A549 (cell line): ENCODE data around the gene RNF166.

Experiments used
- CBX2 ChIP-seq: fragments of 200-600 bp; sonication (generic); IDR thresholded peaks from 2 replicates; pipeline ENCODE4 v1.6.1; 2016; ENCODE audit warnings: low read depth, mild to moderate bottlenecking, borderline replicate concordance
- FOXS1 ChIP-seq: fragments of 250-450 bp; sonication (Bioruptor Pico); IDR thresholded peaks from 2 replicates; pipeline ENCODE4 v1.5.0; 2020; ENCODE audit warnings: mild to moderate bottlenecking, moderate library complexity
- HOXA7 ChIP-seq: fragments of 250-450 bp; sonication (Bioruptor Pico); IDR thresholded peaks from 2 replicates; pipeline ENCODE4 v1.5.0; 2020; ENCODE audit warnings: mild to moderate bottlenecking, moderate library complexity
- JUN ChIP-seq, 2 experiments: fragments of >200 bp; sonication (Bioruptor Twin); formaldehyde crosslinking; IDR thresholded peaks; 2 replicates in 1 of 2; 3 replicates in 1 of 2; pipeline ENCODE4 v1.6.1; 2016 to 2017
- KDM1A ChIP-seq: fragments of 200-600 bp; sonication (generic); IDR thresholded peaks from 2 replicates; pipeline ENCODE4 v1.6.1; 2016; ENCODE audit warnings: low read depth, mild to moderate bottlenecking
- MAFK ChIP-seq: fragments of 450-650 bp; IDR thresholded peaks from 2 replicates; pipeline ENCODE4 v1.6.1; 2014; ENCODE audit not compliant: partially characterized antibody
- NR3C1 ChIP-seq: fragments of >200 bp; sonication (Bioruptor Twin); formaldehyde crosslinking; IDR thresholded peaks from 3 replicates; pipeline ENCODE4 v1.6.1; 2017
- POLR2A ChIP-seq: IDR thresholded peaks from 2 replicates; pipeline ENCODE4 v1.6.1; 2012; ENCODE audit warnings: mild to moderate bottlenecking, low read length
- RFX5 ChIP-seq: fragments of 450-650 bp; IDR thresholded peaks from 2 replicates; pipeline ENCODE4 v1.7.1; 2014; ENCODE audit warnings: antibody characterized with exemption, mild to moderate bottlenecking, moderate library complexity
- ZNF302 ChIP-seq: fragments of 250-450 bp; sonication (Bioruptor Pico); IDR thresholded peaks from 2 replicates; pipeline ENCODE4 v1.9.0; 2021; ENCODE audit warnings: inconsistent platforms, mild to moderate bottlenecking, moderate library complexity
- TF ChIP-seq, protein P1 (sequence below): fragments of >200 bp; sonication (Bioruptor Twin); formaldehyde crosslinking; IDR thresholded peaks from 3 replicates; pipeline ENCODE4 v1.5.1; 2016
- TF ChIP-seq, protein P2 (sequence below): fragments of 450-650 bp; IDR thresholded peaks from 2 replicates; pipeline ENCODE4 v1.6.1; 2014; ENCODE audit warnings: antibody characterized with exemption
- TF ChIP-seq, protein P3 (sequence below): fragments of 200-600 bp; sonication (generic); IDR thresholded peaks from 2 replicates; pipeline ENCODE4 v1.6.1; 2016; ENCODE audit warnings: antibody characterized with exemption, mild to moderate bottlenecking, moderate library complexity
- TF ChIP-seq, protein P4 (sequence below): fragments of 250-450 bp; sonication (Bioruptor Pico); IDR thresholded peaks from 2 replicates; pipeline ENCODE4 v1.5.0; 2021; ENCODE audit warnings: mild to moderate bottlenecking, moderate library complexity, borderline replicate concordance

DNA sequence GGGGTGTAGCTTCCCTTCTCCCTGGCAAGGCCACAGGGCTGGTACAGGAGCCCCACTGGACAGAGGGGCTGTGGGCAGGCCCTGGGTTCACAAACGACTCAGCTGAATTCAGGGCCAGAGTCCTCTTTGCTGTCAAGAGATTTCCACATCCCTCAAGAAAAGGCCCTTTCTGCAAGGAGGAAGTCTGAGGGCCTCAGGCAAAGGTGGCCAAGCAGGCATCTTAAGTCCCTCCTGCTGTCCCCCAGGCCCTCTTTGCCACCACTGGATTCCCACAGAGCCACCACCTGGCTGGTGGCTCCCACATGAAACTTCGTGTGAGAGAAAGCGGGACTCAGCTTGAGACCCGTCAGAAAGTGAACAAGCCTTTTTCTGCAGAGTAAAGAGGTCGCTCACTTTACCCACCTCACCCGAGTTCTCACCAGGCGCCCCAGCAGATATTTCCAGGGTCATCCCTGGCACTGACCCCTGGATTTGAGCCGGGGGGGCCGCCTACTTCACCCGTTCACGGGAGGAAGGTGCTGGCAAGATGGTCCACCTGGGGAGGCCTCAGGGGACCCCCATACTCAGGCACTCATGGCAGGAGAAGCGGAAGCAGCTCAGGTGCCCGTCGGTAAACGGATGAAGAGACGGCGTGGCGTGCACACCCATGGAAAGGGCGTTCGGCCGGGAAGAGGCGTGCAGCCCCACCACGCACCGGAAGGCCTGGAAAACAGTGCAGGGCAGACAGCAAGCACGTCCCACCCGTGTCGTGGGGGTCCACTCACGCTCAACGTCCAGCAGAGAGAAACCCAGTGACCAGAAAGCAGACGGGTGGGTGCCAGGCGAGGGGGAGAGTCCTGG, 3.6 kb downstream of the RNF166 start:
- TF ChIP-seq, protein P1, sequence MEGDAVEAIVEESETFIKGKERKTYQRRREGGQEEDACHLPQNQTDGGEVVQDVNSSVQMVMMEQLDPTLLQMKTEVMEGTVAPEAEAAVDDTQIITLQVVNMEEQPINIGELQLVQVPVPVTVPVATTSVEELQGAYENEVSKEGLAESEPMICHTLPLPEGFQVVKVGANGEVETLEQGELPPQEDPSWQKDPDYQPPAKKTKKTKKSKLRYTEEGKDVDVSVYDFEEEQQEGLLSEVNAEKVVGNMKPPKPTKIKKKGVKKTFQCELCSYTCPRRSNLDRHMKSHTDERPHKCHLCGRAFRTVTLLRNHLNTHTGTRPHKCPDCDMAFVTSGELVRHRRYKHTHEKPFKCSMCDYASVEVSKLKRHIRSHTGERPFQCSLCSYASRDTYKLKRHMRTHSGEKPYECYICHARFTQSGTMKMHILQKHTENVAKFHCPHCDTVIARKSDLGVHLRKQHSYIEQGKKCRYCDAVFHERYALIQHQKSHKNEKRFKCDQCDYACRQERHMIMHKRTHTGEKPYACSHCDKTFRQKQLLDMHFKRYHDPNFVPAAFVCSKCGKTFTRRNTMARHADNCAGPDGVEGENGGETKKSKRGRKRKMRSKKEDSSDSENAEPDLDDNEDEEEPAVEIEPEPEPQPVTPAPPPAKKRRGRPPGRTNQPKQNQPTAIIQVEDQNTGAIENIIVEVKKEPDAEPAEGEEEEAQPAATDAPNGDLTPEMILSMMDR, result no peak
- no peak for TF ChIP-seq KDM1A
- TF ChIP-seq NR3C1, result no peak
- TF ChIP-seq, protein P2, sequence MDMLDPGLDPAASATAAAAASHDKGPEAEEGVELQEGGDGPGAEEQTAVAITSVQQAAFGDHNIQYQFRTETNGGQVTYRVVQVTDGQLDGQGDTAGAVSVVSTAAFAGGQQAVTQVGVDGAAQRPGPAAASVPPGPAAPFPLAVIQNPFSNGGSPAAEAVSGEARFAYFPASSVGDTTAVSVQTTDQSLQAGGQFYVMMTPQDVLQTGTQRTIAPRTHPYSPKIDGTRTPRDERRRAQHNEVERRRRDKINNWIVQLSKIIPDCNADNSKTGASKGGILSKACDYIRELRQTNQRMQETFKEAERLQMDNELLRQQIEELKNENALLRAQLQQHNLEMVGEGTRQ, result no peak
- TF ChIP-seq RFX5, result no peak
- TF ChIP-seq, protein P3, sequence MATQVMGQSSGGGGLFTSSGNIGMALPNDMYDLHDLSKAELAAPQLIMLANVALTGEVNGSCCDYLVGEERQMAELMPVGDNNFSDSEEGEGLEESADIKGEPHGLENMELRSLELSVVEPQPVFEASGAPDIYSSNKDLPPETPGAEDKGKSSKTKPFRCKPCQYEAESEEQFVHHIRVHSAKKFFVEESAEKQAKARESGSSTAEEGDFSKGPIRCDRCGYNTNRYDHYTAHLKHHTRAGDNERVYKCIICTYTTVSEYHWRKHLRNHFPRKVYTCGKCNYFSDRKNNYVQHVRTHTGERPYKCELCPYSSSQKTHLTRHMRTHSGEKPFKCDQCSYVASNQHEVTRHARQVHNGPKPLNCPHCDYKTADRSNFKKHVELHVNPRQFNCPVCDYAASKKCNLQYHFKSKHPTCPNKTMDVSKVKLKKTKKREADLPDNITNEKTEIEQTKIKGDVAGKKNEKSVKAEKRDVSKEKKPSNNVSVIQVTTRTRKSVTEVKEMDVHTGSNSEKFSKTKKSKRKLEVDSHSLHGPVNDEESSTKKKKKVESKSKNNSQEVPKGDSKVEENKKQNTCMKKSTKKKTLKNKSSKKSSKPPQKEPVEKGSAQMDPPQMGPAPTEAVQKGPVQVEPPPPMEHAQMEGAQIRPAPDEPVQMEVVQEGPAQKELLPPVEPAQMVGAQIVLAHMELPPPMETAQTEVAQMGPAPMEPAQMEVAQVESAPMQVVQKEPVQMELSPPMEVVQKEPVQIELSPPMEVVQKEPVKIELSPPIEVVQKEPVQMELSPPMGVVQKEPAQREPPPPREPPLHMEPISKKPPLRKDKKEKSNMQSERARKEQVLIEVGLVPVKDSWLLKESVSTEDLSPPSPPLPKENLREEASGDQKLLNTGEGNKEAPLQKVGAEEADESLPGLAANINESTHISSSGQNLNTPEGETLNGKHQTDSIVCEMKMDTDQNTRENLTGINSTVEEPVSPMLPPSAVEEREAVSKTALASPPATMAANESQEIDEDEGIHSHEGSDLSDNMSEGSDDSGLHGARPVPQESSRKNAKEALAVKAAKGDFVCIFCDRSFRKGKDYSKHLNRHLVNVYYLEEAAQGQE, result no peak
- no peak for TF ChIP-seq CBX2
- TF ChIP-seq MAFK, result no peak
- TF ChIP-seq ZNF302, result no peak
- no peak for TF ChIP-seq HOXA7 (CRISPR knock-in tag)
- no peak for TF ChIP-seq JUN (IDR thresholded peaks at IDR 0.05)
- TF ChIP-seq, protein P4, sequence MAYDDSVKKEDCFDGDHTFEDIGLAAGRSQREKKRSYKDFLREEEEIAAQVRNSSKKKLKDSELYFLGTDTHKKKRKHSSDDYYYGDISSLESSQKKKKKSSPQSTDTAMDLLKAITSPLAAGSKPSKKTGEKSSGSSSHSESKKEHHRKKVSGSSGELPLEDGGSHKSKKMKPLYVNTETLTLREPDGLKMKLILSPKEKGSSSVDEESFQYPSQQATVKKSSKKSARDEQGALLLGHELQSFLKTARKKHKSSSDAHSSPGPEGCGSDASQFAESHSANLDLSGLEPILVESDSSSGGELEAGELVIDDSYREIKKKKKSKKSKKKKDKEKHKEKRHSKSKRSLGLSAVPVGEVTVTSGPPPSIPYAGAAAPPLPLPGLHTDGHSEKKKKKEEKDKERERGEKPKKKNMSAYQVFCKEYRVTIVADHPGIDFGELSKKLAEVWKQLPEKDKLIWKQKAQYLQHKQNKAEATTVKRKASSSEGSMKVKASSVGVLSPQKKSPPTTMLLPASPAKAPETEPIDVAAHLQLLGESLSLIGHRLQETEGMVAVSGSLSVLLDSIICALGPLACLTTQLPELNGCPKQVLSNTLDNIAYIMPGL (CRISPR knock-in tag), result no peak
- TF ChIP-seq FOXS1 (CRISPR knock-in tag), result no peak
- no peak for TF ChIP-seq POLR2A
